ENCODE data around the gene RAET1L.

DNA sequence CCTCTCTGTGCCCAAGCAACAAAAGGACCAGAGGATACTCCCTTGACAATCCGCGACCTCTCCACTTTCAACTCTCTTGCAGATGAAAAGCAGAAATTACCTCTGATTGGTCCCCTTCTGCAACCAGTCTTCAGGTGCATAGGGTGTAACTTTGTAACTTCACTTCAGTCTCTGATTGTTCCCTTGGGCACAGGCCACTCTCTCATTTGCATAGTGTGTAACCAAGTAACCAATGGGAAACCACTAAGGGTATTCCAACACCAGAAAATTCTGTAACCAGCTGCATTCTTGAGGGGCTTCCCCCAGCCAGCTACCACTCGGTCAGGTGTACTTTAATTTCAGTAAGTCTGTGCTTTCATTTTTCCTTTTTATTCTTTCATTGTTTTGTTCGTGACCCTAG is 4.4 kb upstream of the RAET1L start:
- no peak for TF ChIP-seq CTCF (optimal IDR thresholded peaks at IDR 0.05 in 1 of 3, IDR thresholded peaks at IDR 0.05 in 1 of 3, conservative IDR thresholded peaks at IDR 0.05 in 1 of 3; ENCODE audit: extremely low read depth in 1 of 3, insufficient read depth in 2 of 3, low read length in 3 of 3)
- TF ChIP-seq EZH2 (IDR thresholded peaks at IDR 0.05; ENCODE audit: low read length): no peak
